Fibroblast of lung (primary cell): Measurements from ENCODE around the gene FAM117A. TPM values are rescaled to one million over a fixed set of nuclear protein-coding genes. Genes with fewer than 3 reads are reported as not detected.

Experiments used
- DNase-seq, 2 donors: peaks; one replicate each; pipeline versions ENCODE4 v3.0.0 to v3.0.0-alpha.2; 2010; ENCODE audit warnings: low read depth in 2 of 2
- H2AFZ ChIP-seq: 2 replicates; pipeline ENCODE4 v1.5.1; 2012; ENCODE audit warnings: low read length, control low read depth, inconsistent platforms
- H3K27ac ChIP-seq: 2 replicates; pipeline ENCODE4 v1.5.1; 2011; ENCODE audit warnings: low read length, control low read depth; ENCODE audit not compliant: insufficient read depth
- H3K27me3 ChIP-seq: 2 replicates; pipeline ENCODE4 v1.5.1; 2011; ENCODE audit warnings: mild to moderate bottlenecking, low read length; ENCODE audit not compliant: control insufficient read depth, insufficient read depth
- H3K36me3 ChIP-seq: 2 replicates; pipeline ENCODE4 v1.5.1; 2011; ENCODE audit warnings: low read length; ENCODE audit not compliant: control insufficient read depth, insufficient read depth
- H3K4me1 ChIP-seq: 2 replicates; pipeline ENCODE4 v1.5.1; 2011; ENCODE audit warnings: low read length; ENCODE audit not compliant: control insufficient read depth, insufficient read depth; ENCODE audit errors: extremely low read depth
- H3K4me2 ChIP-seq: 2 replicates; pipeline ENCODE4 v1.5.1; 2011; ENCODE audit warnings: low read length, control low read depth; ENCODE audit not compliant: insufficient read depth; ENCODE audit errors: extremely low read depth
- H3K4me3 ChIP-seq, 4 experiments: fragments of 200-600 bp in 1 of 4; sonication (generic) in 1 of 4; replicated peaks in 1 of 4; 2 replicates each; pipeline ENCODE4 v1.5.1; 2011 to 2016; ENCODE audit warnings: low read length in 4 of 4, low read depth in 3 of 4, mild to moderate bottlenecking in 3 of 4, control low read depth in 2 of 4, inconsistent platforms in 1 of 4, mixed read lengths in 1 of 4; ENCODE audit not compliant: insufficient read depth in 1 of 4; ENCODE audit errors: control extremely low read depth in 1 of 4
- H3K79me2 ChIP-seq: 2 replicates; pipeline ENCODE4 v1.5.1; 2012; ENCODE audit warnings: mild to moderate bottlenecking, low read length, inconsistent platforms; ENCODE audit not compliant: control insufficient read depth, insufficient read depth
- H3K9ac ChIP-seq: 2 replicates; pipeline ENCODE4 v1.5.1; 2011; ENCODE audit warnings: mild to moderate bottlenecking, low read length, control low read depth; ENCODE audit not compliant: insufficient read depth
- H3K9me3 ChIP-seq: 2 replicates; pipeline ENCODE4 v1.5.1; 2012; ENCODE audit warnings: low read depth, low read length; ENCODE audit not compliant: control insufficient read depth, insufficient read depth
- H4K20me1 ChIP-seq: 2 replicates; pipeline ENCODE4 v1.5.1; 2011; ENCODE audit warnings: low read length; ENCODE audit not compliant: control insufficient read depth, insufficient read depth; ENCODE audit errors: extremely low read depth
- EZH2 ChIP-seq: IDR thresholded peaks from 2 replicates; pipeline ENCODE4 v1.5.1; 2012; ENCODE audit warnings: low read length, control low read depth, mild to moderate bottlenecking; ENCODE audit errors: missing control alignments
- polyA plus RNA-seq, 2 donors: library from polyadenylated mRNA; depleted of rRNA in 1 of 2; stranded (reverse) in 1 of 2; unstranded in 1 of 2; fragments of >200 nt; gene quantifications; 2 replicates each; pipeline ENCODE4 v1.2.1, GENCODE V29; 2011 to 2012; ENCODE audit warnings: missing spikeins in 1 of 2
- total RNA-seq: library from RNA; depleted of rRNA; stranded (reverse); fragments of >200 nt; gene quantifications from 2 replicates; pipeline ENCODE4 v1.2.1, GENCODE V29; 2014
- TF ChIP-seq, protein P1 (sequence below), 2 donors: IDR thresholded peaks in 1 of 2; conservative IDR thresholded peaks in 1 of 2; 1 replicate in 1 of 2; 2 replicates in 1 of 2; pipeline ENCODE4 v1.5.1; 2011 to 2012; ENCODE audit warnings: low read length in 2 of 2, control low read depth in 1 of 2, inconsistent platforms in 1 of 2, low read depth in 1 of 2, mild to moderate bottlenecking in 1 of 2

Gene FAM117A
- total and polyA plus RNA-seq, 2 donors (not counting 1 experiment from before 2014, with no cell fraction given) = 2.4 to 3.3 TPM

- H3K79me2 ChIP-seq = no peaks in the 10 kb centered on the region
- H3K4me3 ChIP-seq = no peak overlapping the region
- no peak overlapping the region for H3K4me2 ChIP-seq
- H3K27ac ChIP-seq = no peak overlapping the region
- no peaks in the 10 kb centered on the region for H3K36me3 ChIP-seq
- DNase-seq = peak in 1 of 2 donors; percentile 25
- H3K27me3 ChIP-seq = no peaks in the 10 kb centered on the region
- no peak overlapping the region for H2AFZ ChIP-seq
- no peaks in the 10 kb centered on the region for H3K9me3 ChIP-seq
- TF ChIP-seq, protein P1, sequence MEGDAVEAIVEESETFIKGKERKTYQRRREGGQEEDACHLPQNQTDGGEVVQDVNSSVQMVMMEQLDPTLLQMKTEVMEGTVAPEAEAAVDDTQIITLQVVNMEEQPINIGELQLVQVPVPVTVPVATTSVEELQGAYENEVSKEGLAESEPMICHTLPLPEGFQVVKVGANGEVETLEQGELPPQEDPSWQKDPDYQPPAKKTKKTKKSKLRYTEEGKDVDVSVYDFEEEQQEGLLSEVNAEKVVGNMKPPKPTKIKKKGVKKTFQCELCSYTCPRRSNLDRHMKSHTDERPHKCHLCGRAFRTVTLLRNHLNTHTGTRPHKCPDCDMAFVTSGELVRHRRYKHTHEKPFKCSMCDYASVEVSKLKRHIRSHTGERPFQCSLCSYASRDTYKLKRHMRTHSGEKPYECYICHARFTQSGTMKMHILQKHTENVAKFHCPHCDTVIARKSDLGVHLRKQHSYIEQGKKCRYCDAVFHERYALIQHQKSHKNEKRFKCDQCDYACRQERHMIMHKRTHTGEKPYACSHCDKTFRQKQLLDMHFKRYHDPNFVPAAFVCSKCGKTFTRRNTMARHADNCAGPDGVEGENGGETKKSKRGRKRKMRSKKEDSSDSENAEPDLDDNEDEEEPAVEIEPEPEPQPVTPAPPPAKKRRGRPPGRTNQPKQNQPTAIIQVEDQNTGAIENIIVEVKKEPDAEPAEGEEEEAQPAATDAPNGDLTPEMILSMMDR (conservative IDR thresholded peaks at IDR 0.05 in 1 of 2, IDR thresholded peaks at IDR 0.05 in 1 of 2; ENCODE audit: low read depth in 1 of 2, low read length in 2 of 2) = no peak
- TF ChIP-seq EZH2 = no peak
- no peak overlapping the region for H3K9ac ChIP-seq
- H4K20me1 ChIP-seq = no peaks in the 10 kb centered on the region
- H3K4me1 ChIP-seq = no peaks in the 10 kb centered on the region
These were observed 72.2 kb downstream of the FAM117A start for GRCh38 chr17:49691677-49692191.

DNA sequence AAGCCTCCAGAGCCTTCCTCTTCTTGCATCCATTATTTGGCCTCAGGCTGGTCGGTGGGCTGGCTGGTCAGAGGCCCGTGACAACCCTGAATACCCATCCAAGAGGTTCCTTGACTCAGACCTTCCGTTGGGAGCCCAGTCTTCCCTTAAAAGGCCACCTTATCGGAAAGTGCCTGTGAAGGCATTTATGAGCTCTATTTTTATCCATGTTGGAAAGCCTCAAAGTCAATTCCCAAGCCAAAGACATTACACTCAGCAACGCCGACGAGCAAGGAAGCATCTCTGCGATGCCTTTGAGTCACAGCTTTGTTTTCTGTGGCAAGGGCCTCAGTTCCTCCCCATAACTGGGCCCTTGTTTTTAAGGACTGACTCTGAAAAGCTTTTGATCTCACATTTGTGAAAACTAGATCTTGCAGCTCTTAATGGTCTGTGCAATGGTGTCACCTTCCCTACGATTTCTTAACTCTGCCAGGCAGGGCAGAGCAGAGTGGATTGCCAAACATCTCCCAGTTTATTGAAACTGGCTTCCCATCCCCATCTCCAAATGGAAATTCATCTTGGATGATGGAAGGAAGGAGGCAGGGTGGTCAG, 72.8 kb downstream of the FAM117A start:
- Histone ChIP-seq H3K9me3 (no peaks in the 10 kb centered on the region), H3K9ac (no peak overlapping the region), H3K4me2 (no peak overlapping the region), H2AFZ (no peak overlapping the region), H3K27ac (no peak overlapping the region), H4K20me1 (no peaks in the 10 kb centered on the region), H3K27me3 (no peaks in the 10 kb centered on the region), H3K4me3 (no peak overlapping the region), H3K79me2 (no peaks in the 10 kb centered on the region), H3K36me3 (no peaks in the 10 kb centered on the region), H3K4me1 (no peaks in the 10 kb centered on the region)
- TF ChIP-seq, protein P1 (conservative IDR thresholded peaks at IDR 0.05 in 1 of 2, IDR thresholded peaks at IDR 0.05 in 1 of 2; ENCODE audit: low read depth in 1 of 2, low read length in 2 of 2) = no peak
- TF ChIP-seq EZH2 = no peak
- DNase-seq = peak in 1 of 2 donors; percentile 88

GRCh38 chr17:49690256-49690655, 73.7 kb downstream of the FAM117A start:
- H2AFZ ChIP-seq = no peak overlapping the region
- H3K9me3 ChIP-seq = no peaks in the 10 kb centered on the region
- no peak overlapping the region for H3K4me3 ChIP-seq
- no peak overlapping the region for H3K4me2 ChIP-seq
- no peaks in the 10 kb centered on the region for H3K79me2 ChIP-seq
- no peak overlapping the region for H3K9ac ChIP-seq
- H3K4me1 ChIP-seq = no peaks in the 10 kb centered on the region
- no peaks in the 10 kb centered on the region for H4K20me1 ChIP-seq
- H3K27me3 ChIP-seq = no peaks in the 10 kb centered on the region
- no peak overlapping the region for H3K27ac ChIP-seq
- DNase-seq = no peak
- no peaks in the 10 kb centered on the region for H3K36me3 ChIP-seq
- TF ChIP-seq EZH2 = no peak
- TF ChIP-seq, protein P1 (conservative IDR thresholded peaks at IDR 0.05 in 1 of 2, IDR thresholded peaks at IDR 0.05 in 1 of 2; ENCODE audit: low read depth in 1 of 2, low read length in 2 of 2) = no peak
